GM12875 (cell line): ENCODE data around the gene PCDHGA6.
"Not testable (repeated sequence)": the region's sequence is repeated elsewhere in the genome, so short reads cannot be mapped to it uniquely, and the experiment has no call there.

Experiments
- H3K4me3 ChIP-seq: one replicate; pipeline ENCODE4 v1.5.1; 2011; ENCODE audit warnings: low read depth, low read length, control low read depth
- CTCF ChIP-seq: IDR thresholded peaks from 2 replicates; pipeline ENCODE4 v1.5.1; 2011; ENCODE audit warnings: low read depth, mild to moderate bottlenecking, control low read depth, inconsistent platforms, low read length, moderate library complexity, borderline replicate concordance; ENCODE audit not compliant: insufficient read depth

Gene PCDHGA6

GRCh38 chr5:141362719-141363118, 11.0 kb upstream of the PCDHGA6 start:
- no peak for TF ChIP-seq CTCF
- H3K4me3 ChIP-seq = no peak overlapping the region

GRCh38 chr5:141363952-141364660, 9.6 kb upstream of the PCDHGA6 start, which contains the start of gene PCDHGA5:
Gene PCDHGA5, plus strand, starts transcription at chr5:141364162. Its CDS starts 169 bp downstream, at chr5:141364331.
- no peak within 1 kb of the TSS for H3K4me3 ChIP-seq
- TF ChIP-seq CTCF = no peak

GRCh38 chr5:141366016-141366896, 7.4 kb upstream of the PCDHGA6 start:
- no peak overlapping the region for H3K4me3 ChIP-seq
- no peak for TF ChIP-seq CTCF

- H3K4me3 ChIP-seq = no peak within 1 kb of the TSS
- peak; percentile 31; the same call in 1 of the 2 replicates for TF ChIP-seq CTCF
Measured at GRCh38 chr5:141369994-141370848, 3.5 kb upstream of the PCDHGA6 start, which contains the start of gene PCDHGB3. Gene PCDHGB3, plus strand, starts transcription at chr5:141370242. Its CDS starts 153 bp downstream, at chr5:141370395.

GRCh38 chr5:141371572-141372475, 1.9 kb upstream of the PCDHGA6 start:
- TF ChIP-seq CTCF = no peak
- H3K4me3 ChIP-seq = no peak overlapping the region

GRCh38 chr5:141374627-141375026, 936 bp downstream of the PCDHGA6 start:
- H3K4me3 ChIP-seq = no peak overlapping the region
- TF ChIP-seq CTCF = no peak

GRCh38 chr5:141375444-141376155, 1.9 kb downstream of the PCDHGA6 start:
- not testable (repeated sequence) for H3K4me3 ChIP-seq
